ENCODE results near the gene CAMTA2.

The CAMTA2 gene

DNA sequence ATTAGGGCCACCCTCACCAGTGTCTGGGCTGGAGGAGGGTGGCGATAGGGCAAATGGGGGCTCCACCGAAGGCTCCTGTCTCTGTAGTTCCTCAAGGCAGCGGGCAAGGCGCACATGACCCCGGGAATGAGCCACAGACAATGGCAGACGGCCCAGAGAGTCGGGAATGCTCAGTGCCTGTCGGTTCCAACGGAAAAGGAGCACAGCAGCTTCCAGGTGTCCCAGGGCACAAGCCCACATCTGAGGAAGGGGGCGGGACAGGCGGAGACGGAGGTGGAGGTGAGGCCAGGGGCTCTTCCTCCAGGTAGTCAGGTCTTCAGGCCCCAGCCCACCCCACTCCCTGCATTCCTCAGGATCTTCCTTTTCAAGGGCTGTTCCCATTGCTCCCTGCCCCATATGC lies 14.7 kb downstream of the CAMTA2 start:
- TF ChIP-seq, protein P1, sequence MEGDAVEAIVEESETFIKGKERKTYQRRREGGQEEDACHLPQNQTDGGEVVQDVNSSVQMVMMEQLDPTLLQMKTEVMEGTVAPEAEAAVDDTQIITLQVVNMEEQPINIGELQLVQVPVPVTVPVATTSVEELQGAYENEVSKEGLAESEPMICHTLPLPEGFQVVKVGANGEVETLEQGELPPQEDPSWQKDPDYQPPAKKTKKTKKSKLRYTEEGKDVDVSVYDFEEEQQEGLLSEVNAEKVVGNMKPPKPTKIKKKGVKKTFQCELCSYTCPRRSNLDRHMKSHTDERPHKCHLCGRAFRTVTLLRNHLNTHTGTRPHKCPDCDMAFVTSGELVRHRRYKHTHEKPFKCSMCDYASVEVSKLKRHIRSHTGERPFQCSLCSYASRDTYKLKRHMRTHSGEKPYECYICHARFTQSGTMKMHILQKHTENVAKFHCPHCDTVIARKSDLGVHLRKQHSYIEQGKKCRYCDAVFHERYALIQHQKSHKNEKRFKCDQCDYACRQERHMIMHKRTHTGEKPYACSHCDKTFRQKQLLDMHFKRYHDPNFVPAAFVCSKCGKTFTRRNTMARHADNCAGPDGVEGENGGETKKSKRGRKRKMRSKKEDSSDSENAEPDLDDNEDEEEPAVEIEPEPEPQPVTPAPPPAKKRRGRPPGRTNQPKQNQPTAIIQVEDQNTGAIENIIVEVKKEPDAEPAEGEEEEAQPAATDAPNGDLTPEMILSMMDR (IDR thresholded peaks at IDR 0.05; ENCODE audit: low read depth, low read length), result no peak
- no peak for DNase-seq (ENCODE audit: extremely low read depth, low read depth)

DNA sequence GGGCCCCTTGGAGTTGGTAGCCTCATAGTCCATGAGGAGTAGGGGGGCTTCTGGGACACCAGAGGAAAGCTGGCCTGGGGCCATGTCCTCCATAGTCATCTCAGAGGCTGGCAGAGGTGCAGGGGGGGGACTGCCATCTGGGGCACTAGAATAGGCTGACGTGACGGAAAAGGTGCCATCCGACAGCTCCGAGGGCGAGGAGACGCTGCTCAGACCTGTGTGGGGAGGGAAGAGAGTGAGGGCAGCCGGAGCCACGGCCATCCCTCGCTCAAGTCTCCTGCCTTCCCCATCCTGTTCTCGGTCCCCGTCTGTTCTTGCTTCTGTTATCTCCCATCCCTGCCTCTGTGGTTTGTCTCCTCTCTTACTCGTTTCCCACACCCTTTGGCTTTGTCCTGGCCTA lies 15.2 kb downstream of the CAMTA2 start:
- TF ChIP-seq, protein P1 (IDR thresholded peaks at IDR 0.05; ENCODE audit: low read depth, low read length), result no peak
- DNase-seq (ENCODE audit: extremely low read depth, low read depth), result no peak

DNA sequence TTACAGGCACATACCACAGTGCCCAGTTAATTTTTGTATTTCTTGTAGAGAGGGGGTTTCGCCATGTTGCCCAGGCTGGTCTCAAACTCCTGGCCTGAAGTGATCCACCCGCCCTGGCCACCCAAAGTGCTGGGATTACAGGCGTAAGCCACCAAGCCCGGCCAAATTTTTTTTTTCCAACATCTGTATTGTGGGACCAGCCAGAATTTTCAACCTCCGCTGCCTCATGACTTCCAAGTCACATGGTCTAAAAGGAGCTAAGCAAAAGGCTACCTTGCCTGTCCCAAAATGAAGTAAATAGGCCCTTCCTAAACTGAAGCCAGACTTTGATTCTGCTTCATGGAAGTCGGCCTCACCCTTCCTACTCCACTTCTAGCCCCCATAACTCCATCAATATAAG lies 15.6 kb downstream of the CAMTA2 start:
- DNase-seq (ENCODE audit: extremely low read depth, low read depth), result no peak
- TF ChIP-seq, protein P1 (IDR thresholded peaks at IDR 0.05; ENCODE audit: low read depth, low read length), result no peak

- DNase-seq (ENCODE audit: extremely low read depth, low read depth), result no peak
- TF ChIP-seq, protein P1 (IDR thresholded peaks at IDR 0.05; ENCODE audit: low read depth, low read length), result no peak
These were observed 17.2 kb downstream of the CAMTA2 start for GRCh38 chr17:4970273-4970672.

DNA sequence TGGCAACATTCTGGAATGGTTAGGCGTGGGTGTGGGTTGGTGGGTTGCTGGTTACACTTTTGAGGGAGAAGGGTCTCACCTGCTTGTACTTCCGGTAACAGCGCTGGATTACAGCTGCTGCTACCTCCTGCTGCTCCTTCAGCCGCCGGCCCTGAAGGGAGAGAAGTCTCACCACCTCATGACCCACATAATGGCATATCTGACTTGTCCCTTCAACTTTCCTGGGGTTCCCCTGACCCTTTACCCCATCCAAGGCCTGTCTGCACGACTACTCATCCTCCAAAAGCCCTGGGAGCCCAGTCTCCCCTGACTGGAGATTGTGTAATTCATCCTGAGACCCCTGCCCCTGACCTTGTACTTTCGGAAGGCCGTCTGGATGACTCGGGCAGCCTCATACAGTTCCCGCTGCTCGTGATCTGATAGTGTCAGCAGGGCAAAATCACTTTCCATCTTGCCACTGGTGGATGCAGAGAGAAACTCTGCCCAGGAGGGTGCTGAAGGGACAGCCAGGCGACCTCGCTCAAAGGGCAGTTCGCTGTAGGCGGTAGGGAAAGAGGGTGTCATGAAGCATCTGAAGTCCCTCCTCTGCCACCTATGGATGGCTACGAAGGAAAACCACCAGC lies 17.8 kb downstream of the CAMTA2 start:
- DNase-seq (ENCODE audit: extremely low read depth, low read depth), result no peak

GRCh38 chr17:4969047-4969550 lies 18.4 kb downstream of the CAMTA2 start:
- TF ChIP-seq, protein P1 (IDR thresholded peaks at IDR 0.05; ENCODE audit: low read depth, low read length), result no peak
- DNase-seq (ENCODE audit: extremely low read depth, low read depth), result peak; percentile 89

More for the DNA sequence above, 17.8 kb downstream of the CAMTA2 start:
- TF ChIP-seq, protein P1 (IDR thresholded peaks at IDR 0.05; ENCODE audit: low read depth, low read length), result no peak

DNA sequence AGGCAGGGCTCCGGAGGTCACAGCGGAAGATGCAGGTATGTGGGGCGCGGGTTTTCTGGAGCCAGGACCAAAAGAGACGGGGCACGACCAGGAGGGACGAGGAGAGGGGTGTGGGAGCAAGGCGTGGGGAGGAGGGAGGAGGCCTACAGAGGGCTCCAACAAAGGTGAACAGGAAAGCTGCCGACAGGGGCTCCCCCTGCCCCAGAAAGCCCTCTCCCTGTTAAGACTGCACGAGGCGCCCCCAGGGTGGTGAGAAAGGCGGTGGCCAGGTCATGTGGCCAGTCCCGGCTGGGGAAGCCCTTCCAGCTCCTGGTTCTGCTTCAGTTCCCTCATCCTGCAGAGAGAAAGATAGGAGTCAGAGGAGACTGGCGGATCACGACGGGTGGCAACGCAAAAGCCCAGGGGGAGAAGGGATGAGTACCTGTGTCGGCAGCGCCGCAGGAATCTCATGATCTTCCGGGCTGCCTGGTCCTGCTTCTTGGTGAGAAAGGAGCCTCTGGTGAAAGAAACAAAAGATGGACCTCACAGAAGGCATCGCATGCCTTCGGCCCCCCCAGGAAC lies 18.9 kb downstream of the CAMTA2 start:
- TF ChIP-seq, protein P1 (IDR thresholded peaks at IDR 0.05; ENCODE audit: low read depth, low read length), result no peak
- no peak for DNase-seq (ENCODE audit: extremely low read depth, low read depth)

All from AG09319 (cell line).